ENCODE measurements around the gene KRT71.
"Not testable (repeated sequence)": the region's sequence is repeated elsewhere in the genome, so short reads cannot be mapped to it uniquely, and the experiment has no call there.

Gene KRT71
- total RNA-seq = 0 reads per million in 2 donors

DNA sequence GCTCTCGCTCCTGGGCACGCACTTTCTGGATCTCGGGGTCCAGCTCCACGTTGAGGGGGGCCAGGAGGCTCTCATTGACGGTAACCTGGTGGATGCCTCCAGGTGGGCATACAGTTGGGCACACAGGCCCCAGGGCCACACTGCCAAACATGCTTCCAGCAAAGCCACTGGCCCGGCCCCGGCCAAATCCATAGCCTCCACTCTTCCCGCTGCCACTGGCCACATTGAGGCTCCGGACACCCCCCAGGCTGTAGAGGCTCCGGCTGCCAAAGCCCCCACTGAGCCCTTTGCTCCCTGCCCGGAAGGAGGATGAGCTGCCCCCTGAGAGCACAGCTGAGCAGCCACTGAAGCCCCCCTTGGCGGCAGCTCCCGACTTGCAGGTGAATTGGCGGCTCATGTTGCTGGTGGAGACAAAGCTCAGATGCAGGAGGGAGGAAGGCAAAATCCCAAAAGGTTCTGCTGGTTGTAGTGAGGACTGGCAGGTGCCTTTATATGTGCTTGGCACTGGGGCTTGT, at the start of gene KRT71:
Gene KRT71, minus strand, starts transcription at position 465 of the 515 bp plus-strand sequence. Its CDS starts 68 bp downstream, at position 397.
- no peak for DNase-seq

DNA sequence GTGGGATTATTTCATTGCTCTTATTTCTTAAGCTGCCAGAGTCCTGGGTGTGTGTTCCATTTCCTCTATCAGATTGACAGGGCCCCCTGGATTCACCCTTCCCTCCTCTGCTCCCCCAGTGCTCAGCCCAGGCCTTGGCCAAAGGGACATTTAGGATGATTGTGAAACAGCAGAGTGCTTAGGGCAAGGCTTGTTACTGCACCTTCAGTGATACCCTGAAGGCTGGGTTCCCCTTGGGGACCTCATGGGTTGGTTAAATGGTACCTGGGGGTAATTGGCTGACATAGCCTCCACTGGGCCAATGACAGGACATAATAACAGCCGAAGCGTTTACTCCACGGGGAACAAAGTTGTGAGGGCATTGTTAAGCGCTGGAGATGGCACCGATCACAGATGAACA, 49.6 kb upstream of the KRT71 start:
- DNase-seq = no peak

DNA sequence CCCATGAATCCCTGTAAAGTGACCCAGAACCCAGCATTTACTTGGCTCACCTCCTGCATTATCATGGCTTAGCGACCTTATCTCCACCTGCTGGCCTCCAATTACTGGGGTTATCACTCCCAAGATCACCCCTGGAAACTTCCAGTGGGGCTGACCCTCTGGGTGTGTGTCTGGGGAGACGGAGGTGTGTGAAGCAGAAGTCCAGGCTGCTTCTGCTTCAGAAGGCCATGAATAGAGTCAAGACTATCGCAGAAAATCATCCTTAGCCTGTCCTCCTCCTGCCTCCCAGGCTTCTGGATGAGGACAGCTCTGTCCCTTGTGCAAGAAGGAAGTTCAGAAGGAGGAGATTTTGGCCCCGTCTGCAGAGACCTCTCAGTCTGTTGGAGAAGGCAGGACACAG, 48.7 kb upstream of the KRT71 start:
- no peak for DNase-seq

DNA sequence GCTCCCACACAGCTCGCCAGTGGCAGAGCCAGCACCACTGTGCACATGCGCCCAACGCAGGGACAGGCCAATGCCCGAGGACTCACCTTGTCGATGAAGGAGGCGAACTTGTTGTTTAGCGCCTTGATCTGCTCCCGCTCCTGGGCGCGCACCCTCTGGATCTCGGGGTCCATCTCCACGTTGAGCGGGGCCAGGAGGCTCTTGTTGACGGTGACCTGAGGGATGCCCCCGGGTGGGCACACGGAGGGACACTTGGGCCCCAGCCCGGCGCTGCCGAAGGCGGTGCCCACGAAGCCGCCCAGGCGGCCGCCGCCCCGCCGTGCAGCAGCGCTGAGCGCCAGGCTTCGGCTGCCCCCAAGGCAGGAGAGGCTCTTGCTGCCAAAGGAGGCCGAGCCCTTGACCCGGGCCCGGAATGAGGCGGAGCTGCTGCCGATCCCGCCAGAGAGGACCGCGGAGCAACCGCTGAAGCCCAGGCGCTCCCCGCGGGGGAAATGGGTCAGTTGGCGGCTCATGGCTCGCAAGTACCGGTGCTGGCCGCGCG, 48.1 kb upstream of the KRT71 start, which contains the start of gene KRT72:
Gene KRT72, minus strand, starts transcription at position 523 of the 541 bp plus-strand sequence. Its CDS starts 11 bp downstream, at position 512.
- DNase-seq = no peak

DNA sequence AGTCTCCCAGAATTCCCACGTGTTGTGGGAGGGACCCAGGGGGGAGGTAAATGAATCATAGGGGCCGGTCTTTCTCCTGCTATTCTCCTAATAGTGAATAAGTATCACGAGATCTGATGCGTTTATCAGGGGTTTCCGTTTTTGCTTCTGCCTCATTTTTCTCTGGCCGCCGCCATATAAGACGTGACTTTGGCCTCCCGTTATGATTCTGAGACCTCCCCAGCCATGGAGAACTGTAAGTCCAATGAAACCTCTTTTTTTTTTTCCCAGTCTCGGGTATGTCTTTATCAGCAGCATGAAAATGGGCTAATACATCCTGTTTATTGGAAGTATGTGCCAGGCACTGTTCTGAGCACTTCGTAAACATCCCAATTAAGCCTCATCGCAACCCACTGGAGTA, 47.5 kb upstream of the KRT71 start:
- no peak for DNase-seq

DNA sequence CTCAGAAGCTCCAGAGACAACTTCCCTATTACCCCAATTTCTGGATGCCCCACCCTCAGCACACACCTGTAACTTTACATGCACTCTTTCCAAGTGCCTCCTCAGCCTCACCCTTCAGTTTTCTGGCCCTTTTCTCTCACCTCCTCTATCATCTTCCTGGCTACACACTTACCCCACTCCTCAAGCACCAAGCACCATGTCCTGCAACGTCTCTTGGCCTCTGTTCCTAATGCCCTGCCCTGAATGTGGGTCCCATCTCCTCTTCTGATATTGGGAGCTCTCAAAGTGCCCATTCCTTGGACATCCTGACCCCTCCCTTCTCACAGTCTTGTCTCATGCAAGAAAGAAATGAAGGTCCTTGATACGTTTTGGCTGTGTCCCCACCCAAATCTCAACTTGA, 47.1 kb upstream of the KRT71 start:
- no peak for DNase-seq

DNA sequence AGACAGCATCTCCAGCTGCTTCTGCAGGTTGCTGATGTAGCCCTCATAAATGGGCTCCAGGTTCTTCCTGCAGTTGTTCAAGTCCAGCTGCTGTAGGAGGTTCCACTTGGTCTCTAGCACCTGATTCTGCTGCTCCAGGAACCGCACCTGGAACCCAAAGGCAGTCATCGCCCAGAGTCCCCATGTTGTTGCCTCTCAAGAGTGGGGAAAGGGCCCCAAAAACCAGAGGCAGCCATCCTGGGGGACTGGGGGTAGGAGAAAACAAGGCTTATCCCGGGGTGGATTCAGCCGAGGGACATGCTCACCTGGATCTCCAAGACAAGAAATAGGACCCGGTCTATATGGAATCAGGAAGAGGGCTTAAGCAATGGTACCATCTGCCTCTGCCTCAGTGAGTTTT, 46.0 kb upstream of the KRT71 start:
- DNase-seq = no peak

DNA sequence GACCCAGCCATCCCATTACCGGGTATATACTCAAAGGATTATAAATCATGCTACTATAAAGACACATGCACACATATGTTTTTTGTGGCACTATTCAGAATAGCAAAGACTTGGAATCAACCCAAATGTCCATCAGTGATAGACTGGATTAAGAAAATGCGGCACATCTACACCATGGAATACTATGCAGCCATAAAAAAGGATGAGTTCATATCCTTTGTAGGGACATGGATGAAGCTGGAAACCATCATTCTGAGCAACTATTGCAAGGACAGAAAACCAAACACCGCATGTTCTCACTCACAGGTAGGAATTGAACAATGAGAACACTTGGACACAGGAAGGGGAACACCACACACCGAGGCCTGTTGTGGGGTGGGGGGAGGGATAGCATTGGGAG, 41.3 kb upstream of the KRT71 start:
- DNase-seq = not testable (repeated sequence)

DNA sequence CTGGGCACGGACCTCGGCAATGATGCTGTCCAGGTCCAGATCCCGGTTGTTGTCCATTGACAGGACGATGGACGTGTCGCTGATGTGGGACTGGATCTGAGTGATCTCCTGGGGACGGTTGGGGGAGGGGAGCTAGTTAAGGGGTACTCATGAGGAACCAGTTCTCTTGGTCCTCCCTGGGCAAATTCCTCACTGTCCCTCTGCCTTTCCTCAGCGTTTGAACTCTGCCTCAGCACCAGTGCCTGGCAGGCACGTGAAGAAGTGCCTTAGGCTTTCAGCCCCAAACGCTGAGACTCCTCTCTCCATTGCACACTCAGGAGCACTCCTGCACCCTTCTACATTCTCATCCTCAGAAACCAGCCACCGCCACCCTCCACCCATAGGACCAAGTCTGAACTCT, 38.6 kb upstream of the KRT71 start:
- DNase-seq = no peak

DNA sequence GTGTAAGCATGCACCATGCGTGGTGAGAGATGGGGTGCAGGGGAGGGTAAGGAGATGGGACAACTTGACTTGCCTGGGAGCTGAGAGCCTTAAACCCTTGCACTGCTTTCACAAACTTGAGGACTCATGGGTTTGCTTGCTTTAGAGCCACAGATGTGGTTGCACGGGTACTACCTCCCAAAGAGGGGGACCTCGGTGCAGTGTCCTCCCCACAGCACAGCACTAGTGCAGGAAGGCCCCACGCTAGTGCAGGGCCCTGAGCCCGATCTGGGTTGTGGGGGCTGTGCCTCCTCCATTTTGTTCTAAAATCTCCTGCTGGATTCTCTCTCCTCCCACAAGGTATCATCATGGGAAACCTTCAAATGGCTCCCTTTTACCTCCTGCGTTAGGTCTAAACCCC, 37.1 kb upstream of the KRT71 start:
- no peak for DNase-seq

DNA sequence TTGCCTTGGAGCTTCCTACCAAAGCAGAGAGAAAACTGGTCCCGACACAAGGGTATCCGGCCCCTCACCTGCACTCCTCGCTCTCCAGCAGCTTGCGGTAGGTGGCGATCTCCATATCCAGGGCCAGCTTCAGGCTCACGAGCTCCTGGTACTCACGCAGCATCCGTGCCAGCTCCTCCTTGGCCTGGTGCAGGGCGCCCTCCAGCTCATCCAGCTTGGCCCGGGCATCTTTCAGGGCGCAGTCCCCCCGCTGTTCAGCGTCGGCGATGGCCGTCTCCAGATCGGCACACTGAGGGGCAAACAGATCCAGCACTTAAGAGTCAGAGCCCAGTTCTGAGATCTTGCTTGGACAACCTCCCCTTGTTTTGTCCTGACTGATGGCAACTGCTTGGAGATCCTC, 34.6 kb upstream of the KRT71 start:
- DNase-seq = no peak

DNA sequence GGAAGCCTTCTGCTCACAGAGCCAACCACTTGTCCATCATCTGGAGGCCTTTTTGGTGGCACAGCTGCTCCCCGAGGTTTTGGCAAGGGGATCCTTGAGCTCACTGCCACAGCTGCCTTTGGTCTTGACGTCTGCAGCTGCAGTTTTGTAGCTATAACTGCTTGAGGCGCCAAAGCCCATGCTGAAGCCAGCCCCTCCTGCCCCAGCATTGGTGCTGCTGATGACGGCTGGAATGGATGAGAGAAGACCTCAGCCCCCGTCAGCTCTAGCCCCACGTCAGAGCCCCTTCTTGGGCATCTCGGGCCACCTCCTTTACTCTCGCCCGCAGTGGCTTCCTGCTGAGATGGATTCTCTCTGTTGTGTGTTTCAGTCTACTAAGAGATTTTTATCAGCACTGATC, 33.0 kb upstream of the KRT71 start:
- DNase-seq = peak in 4 of 5 experiments; percentile 9 to 88 (median 70)

DNA sequence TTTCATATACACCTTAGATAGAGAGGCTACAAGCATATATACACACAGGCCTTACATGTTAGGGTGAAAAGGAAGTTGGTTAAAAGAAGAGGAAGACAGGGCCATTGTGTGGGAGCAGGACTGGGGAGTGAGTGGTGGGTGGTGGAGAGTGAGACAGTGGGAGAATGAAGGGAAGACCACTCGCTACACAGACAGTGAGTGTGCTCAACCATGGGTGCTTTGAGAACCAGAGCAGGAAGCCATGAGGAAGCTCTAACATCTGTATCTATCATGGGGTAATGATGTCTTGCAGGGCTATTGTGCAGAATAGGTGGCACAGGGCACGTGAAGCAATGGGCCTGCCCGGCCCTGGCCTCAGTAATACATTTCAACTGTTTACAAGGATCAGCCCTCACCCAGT, 32.1 kb upstream of the KRT71 start:
- no peak for DNase-seq

DNA sequence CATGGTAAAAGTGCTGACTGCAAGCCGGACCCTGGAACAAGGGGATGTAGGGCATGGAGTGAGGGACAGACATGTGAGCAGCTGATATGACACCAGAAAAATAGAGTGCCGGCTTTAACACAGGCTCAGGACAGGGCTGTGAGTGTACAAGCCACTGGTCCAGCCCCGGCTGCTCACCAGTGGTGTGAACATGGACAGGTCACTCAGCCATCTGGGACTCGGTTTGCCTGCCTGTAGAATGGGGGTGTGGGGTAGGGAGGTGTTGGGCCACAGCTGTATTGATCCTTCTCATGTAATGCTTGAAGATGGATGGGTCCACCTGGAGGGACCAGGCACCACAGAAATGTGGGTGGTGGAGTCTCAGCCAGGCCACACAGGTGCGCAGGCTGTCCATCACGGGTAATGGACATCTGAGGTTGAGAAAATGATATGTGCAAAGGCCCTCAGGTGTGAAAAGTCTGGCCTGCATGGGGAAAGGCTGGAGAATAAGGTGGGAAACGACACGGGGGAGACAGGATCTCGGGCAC, 31.3 kb upstream of the KRT71 start:
- DNase-seq = no peak

DNA sequence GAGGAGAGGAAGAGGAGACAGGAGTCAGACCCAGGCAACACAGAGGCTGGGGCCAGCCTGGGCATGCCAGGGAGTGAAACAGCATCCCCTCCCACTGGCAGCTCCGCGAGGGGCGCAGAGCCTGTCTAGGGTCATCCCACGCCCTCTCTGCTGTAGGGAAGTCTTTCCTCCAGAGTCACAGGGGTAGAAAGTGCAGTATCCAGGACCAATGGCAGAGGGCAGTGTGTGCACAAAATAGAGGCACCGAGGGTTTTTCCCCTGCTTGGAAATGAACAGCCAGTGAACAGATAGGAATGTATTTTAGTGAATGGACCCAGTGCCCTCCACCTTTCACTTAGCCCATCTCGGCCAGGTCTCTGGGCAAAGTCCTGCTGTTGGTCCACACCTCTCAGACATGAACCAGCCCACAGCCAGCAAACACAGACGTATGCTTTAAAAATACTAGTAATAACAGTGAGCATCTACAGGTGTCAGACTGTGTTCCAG, 30.1 kb upstream of the KRT71 start:
- DNase-seq = peak in 4 of 5 experiments; percentile 32 to 57 (median 44)

DNA sequence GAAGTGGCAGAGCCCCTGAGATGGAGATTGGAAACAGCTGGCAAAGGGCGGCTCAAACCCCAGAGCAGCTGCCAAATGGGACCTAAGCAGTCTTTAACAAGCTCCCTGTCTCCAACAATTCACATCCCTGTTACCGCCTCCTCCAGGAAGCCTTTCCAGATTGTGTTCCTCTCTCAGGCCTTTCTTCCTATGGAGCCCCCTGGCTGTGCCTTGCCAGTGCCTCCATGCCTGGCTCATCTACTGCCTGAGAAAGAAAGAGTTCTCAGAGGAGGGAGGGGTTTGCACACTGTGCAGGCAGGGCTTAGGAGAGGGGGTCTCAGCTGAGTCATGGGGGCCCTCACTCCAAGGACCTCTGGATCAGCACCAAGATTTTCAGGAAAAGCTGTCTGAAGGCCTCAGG, 29.5 kb upstream of the KRT71 start:
- DNase-seq = no peak

DNA sequence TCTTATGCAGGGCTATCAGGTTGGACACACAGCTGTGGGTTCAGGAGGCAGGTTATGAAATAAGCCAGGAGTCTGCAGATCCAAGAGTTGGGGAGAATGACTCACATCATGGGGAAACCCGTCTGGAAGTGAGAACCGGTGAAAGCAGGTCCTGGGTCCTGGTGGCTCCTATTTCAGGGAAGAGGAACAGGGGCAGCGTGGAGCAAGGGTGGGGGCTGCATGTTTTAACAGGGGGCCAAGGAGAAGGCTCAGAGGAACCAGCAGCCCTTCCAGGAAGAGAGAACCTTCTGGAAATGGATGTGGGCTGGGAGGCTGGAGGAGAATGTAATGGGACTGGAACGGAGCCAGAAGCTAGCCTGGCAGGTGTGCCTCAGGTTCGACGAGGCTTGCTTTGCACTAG, 28.5 kb upstream of the KRT71 start:
- no peak for DNase-seq

DNA sequence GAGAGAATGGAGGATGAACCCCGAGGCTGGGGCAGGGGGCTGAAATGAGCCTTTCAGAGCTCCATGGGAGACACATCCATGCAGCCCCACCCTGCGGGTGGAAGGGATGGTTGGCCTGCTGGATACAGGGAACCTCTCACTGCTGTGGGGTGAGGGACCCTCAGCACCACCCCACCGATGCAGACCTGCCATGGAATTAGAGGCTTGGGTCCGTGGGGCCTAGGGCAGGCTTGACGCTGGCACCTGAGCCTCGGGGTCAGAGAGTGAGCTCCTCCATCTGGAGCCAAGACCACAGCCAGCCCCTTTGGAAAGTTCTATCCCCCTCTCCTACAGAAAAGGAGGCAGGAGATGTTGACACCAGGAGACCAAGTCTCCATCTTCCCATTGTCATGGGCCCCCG, 28.1 kb upstream of the KRT71 start:
- DNase-seq = no peak

DNA sequence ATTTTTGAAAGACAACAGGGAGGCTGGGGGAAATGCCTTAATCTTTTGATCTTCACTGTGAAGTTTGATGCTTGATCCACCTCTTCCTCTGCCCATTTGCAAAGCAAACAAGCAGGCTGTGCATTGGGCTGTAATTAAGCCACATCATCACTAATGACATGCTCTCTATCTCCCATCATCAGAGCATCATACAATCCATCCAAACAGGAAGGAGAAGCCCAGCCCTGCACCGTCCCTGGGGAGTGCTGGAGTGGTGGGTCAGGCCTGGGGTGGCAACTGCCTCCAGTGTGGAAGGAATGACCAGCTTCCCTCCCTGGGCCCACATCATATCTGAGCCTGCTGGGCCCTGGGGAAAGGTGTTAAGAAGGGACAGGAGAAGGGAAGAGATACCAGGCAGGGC, 27.6 kb upstream of the KRT71 start:
- no peak for DNase-seq

DNA sequence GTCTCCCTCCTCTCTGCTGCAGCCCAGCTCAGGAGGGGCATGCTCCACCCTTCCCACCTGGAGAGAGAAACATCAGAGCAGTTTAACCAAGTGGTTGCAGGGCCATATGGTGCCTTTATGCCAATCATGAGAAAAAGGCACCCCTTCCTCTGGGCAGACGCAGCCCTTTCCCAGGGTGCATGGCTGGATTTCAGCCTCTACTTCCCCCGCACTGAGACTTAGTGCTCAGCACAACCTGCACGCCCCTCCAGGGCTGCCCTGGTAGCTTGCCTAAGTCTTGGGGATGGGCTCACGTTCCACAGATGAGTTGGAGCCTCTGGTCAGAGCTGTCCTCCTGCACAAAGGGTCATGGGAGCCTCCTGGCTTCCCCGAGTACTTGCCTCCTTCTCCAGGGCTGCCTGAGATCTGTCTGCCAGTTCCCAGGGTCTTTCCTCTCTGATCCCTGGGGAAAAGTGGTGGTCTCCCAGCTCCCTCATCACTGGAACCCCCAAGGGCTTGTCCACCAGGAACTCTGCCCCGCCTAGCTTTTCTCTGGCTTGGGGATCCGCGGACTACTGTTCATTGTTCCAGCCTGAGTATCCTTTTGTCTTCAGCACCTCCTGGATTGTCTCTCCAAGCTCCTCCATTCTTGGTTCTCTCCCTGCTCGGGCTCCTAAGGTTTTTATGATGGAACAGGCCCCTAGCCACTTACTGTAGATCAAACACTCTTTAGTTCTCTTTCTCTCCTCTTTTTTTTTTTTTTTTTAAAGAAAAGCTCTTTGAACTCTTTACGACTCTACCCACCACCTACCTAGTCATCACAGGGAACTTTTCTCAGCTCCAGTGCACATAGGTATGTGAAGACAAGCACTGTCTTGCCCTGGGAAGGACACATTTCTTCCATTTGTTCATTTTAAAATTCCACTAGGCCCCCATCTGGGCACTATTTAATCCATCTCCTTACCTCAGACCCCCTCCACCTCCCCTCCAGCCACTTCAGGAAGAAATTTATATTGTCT, 26.8 kb upstream of the KRT71 start:
- no peak for DNase-seq

DNA sequence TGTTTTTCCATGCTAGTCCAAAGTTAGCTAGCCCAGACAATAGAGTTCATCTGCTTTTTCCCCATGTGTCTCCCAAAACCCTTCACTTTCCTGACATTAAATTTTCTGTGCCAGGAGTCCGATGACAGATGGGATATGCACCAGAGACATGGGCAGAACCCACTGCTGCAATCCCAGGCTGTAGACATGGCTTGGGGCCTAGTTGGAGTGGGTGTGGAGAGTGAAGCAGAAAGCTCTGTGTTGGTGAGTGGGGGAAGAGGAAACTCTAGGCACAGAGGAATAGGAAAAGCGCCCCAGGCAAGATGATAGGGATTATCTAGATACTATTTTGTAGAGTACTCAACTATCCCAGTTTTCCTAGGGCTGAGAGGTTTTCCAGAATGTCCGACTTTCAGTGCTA, 25.5 kb upstream of the KRT71 start:
- DNase-seq = no peak

DNA sequence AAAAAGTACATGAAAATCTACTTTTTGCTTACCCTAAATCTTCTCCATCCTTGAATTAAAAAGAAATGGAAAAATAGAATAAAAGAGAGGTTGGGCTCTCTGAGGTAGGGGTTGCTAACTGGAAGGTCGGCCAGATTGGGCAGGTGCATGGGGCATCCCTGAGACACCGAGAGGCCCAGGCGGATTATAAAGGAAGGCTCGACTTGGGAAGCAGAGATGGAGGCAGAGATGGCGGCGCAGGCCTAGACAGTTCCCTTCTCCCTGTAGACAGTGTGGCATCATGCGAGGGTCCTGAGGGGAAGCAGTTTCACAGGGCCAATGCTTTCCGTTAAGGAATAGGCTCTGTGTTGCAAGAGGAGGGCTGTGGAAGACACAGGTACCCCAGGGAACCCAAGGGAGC, 24.4 kb upstream of the KRT71 start:
- DNase-seq = no peak

DNA sequence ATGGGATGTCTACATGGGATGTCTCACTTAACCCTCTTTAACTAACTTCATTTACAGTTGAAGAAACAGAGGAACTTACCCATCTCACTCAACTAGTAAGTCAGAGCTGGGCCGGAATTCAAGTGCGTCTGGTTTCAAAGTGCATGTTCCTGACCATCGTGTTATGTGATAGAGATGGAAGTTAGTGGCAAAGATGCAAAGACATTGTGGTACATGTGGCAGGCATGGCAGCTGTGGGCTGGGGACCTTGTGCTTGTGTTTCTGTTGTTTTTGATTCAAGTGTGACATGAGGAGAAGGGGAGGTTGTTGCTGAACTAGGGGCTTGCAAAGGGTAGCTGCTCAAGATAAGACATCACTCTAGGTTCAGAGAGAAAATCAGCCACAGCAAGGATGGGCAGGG, 23.0 kb upstream of the KRT71 start:
- no peak for DNase-seq

DNA sequence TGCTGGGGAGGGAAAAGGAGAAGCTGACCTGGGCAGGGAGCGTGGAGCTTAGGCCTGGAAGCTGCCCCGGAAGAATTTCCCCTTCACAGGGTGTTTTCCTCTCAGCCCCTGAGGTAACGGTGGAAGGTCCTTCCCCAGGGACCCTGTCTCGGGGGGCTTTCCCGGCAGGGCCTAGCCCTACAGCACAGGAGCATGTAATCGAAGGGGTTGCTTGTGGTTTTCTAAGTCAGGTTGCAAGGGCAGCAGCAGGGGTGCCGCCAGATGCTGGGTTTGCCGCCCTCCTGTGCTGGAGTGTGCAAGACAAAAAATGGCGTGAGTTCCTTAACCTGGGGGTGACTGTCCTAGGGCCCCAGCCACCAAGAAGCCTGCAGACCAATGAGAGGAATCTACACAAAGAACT, 22.3 kb upstream of the KRT71 start:
- no peak for DNase-seq
